Fibroblast of peridontal ligament (primary cell): ENCODE measurements around the gene C1QTNF3.
"Not testable (repeated sequence)": the region's sequence is repeated elsewhere in the genome, so short reads cannot be mapped to it uniquely, and the experiment has no call there.

Experiments used
- DNase-seq: peaks from one replicate; pipeline ENCODE4 v3.0.0-alpha.2; 2010; ENCODE audit errors: extremely low read depth

The C1QTNF3 gene

GRCh38 chr5:34022121-34022705, 20.8 kb downstream of the C1QTNF3 start:
- DNase-seq = no peak

GRCh38 chr5:34021334-34021733, 21.7 kb downstream of the C1QTNF3 start:
- DNase-seq = no peak

- DNase-seq = no peak
Observed at GRCh38 chr5:34020726-34021125, 22.3 kb downstream of the C1QTNF3 start.

- no peak for DNase-seq
Observed at GRCh38 chr5:34017254-34017653, 25.8 kb downstream of the C1QTNF3 start.

GRCh38 chr5:34016750-34017149, 26.3 kb downstream of the C1QTNF3 start:
- no peak for DNase-seq

GRCh38 chr5:34016222-34016621, 26.8 kb downstream of the C1QTNF3 start:
- DNase-seq = no peak

GRCh38 chr5:34015120-34015822, 27.7 kb downstream of the C1QTNF3 start:
- DNase-seq = no peak

- no peak for DNase-seq
Observed at GRCh38 chr5:34014626-34015025, 28.4 kb downstream of the C1QTNF3 start.

GRCh38 chr5:34013547-34013946, 29.5 kb downstream of the C1QTNF3 start:
- no peak for DNase-seq

GRCh38 chr5:34012791-34013190, 30.2 kb downstream of the C1QTNF3 start:
- peak; percentile 89 for DNase-seq

GRCh38 chr5:34011536-34011935, 31.5 kb downstream of the C1QTNF3 start:
- peak; percentile 15 for DNase-seq

GRCh38 chr5:34010146-34010545, 32.9 kb downstream of the C1QTNF3 start:
- DNase-seq = not testable (repeated sequence)

- no peak for DNase-seq
Observed at GRCh38 chr5:34009610-34010009, 33.4 kb downstream of the C1QTNF3 start.

- peak; percentile 22 for DNase-seq
Observed at GRCh38 chr5:34008802-34009201, 34.2 kb downstream of the C1QTNF3 start.

GRCh38 chr5:34007621-34008600, 35.1 kb downstream of the C1QTNF3 start, which contains the start of gene AMACR:
TSS of gene AMACR (minus strand) at chr5:34008050. CDS start at chr5:34008019, 31 bp downstream.
- peak; percentile 87 for DNase-seq

- DNase-seq = peak; percentile 18
Observed at GRCh38 chr5:34007201-34007620, 35.8 kb downstream of the C1QTNF3 start.

- DNase-seq = no peak
Observed at GRCh38 chr5:34005681-34006080, 37.3 kb downstream of the C1QTNF3 start.

- no peak for DNase-seq
Observed at GRCh38 chr5:34005211-34005610, 37.8 kb downstream of the C1QTNF3 start.

GRCh38 chr5:34003941-34004340, 39.1 kb downstream of the C1QTNF3 start:
- no peak for DNase-seq

- no peak for DNase-seq
Observed at GRCh38 chr5:34002629-34003328, 40.2 kb downstream of the C1QTNF3 start.

- DNase-seq = peak; percentile 53
Observed at GRCh38 chr5:34001241-34001841, 41.7 kb downstream of the C1QTNF3 start.
